Upper lobe of left lung (tissue), 6 donors: ENCODE data around the gene B9D2. TPM values are rescaled to one million over a fixed set of nuclear protein-coding genes. Genes with fewer than 3 reads are reported as not detected.
"Not testable (repeated sequence)": the region's sequence is repeated elsewhere in the genome, so short reads cannot be mapped to it uniquely, and the experiment has no call there.

ENCODE experiments used
- ATAC-seq, 2 donors: fragments of 200-7000 bp; cut with Tn5 transposase; one replicate each; pipeline ENCODE4 v1.9.1; 2022; ENCODE audit warnings: mild to moderate bottlenecking in 2 of 2, moderate library complexity in 2 of 2; ENCODE audit not compliant: low FRiP score in 2 of 2
- DNase-seq, 2 donors: peaks; one replicate each; pipeline ENCODE4 v3.0.0-alpha.2; 2019 to 2020
- H3K27ac ChIP-seq, 4 donors: fragments of 200-600 bp; sonication (generic); one replicate each; pipeline ENCODE4 v1.5.1; 2016 to 2019
- H3K27me3 ChIP-seq, 4 donors: fragments of 200-600 bp; sonication (generic); one replicate each; pipeline ENCODE4 v1.5.1; 2017 to 2019
- H3K36me3 ChIP-seq, 4 donors: fragments of 200-600 bp; sonication (generic); one replicate each; pipeline ENCODE4 v1.5.1; 2016 to 2019
- H3K4me1 ChIP-seq, 4 donors: fragments of 200-600 bp; sonication (generic); one replicate each; pipeline ENCODE4 v1.5.1; 2018 to 2019
- H3K4me3 ChIP-seq, 4 donors: fragments of 200-600 bp; sonication (generic); one replicate each; pipeline ENCODE4 v1.5.1; 2017 to 2019; ENCODE audit warnings: mild to moderate bottlenecking in 2 of 4, moderate library complexity in 1 of 4
- H3K9me3 ChIP-seq, 4 donors: fragments of 200-600 bp; sonication (generic); one replicate each; pipeline ENCODE4 v1.5.1; 2018 to 2019
- EP300 ChIP-seq, 4 donors: sonication (generic); formaldehyde crosslinking; IDR thresholded peaks; one replicate each; pipeline ENCODE4 v1.5.1; 2017; ENCODE audit warnings: antibody characterized with exemption in 4 of 4, control low read depth in 2 of 4
- POLR2A ChIP-seq, 4 donors: fragments of 450-650 bp; IDR thresholded peaks; one replicate each; pipeline ENCODE4 v1.5.1; 2016 to 2017; ENCODE audit warnings: antibody characterized with exemption in 4 of 4, mild to moderate bottlenecking in 2 of 4
- POLR2AphosphoS5 ChIP-seq, 2 donors: sonication (generic); formaldehyde crosslinking; IDR thresholded peaks; one replicate each; pipeline ENCODE4 v1.5.1; 2017; ENCODE audit warnings: antibody characterized with exemption in 2 of 2
- WGBS, 2 donors: methylation state at CpG; one replicate each; pipeline ENCODE4 v1.1.5; 2017 to 2018; 5-methylcytosine and 5-hydroxymethylcytosine counted together
- total RNA-seq, 6 donors: library from RNA; depleted of rRNA in 4 of 6; stranded (reverse); fragments of >200 nt in 4 of 6; gene quantifications; one replicate each; pipeline versions ENCODE4 v1.1.0 to v1.2.1, GENCODE V29; 2016 to 2021
- TF ChIP-seq, protein P1 (sequence below), 6 experiments: fragments of 450-650 bp in 4 of 6; fragments of 200-600 bp in 2 of 6; sonication (generic) in 2 of 6; IDR thresholded peaks; one replicate each; pipeline ENCODE4 v1.5.1; 2016 to 2019; ENCODE audit warnings: antibody characterized with exemption in 6 of 6
- donor health status: DM: no; HTN: no; CAD: no; lungs with moderate emphysema.
- donor health status: DM: no; HTN: yes; CAD: no; lungs with severe emphysema.

B9D2 gene
- total RNA-seq, 6 donors from 2014 or later, result 7.0 to 17.2 (median 10.3) TPM; not detected in 1

DNA sequence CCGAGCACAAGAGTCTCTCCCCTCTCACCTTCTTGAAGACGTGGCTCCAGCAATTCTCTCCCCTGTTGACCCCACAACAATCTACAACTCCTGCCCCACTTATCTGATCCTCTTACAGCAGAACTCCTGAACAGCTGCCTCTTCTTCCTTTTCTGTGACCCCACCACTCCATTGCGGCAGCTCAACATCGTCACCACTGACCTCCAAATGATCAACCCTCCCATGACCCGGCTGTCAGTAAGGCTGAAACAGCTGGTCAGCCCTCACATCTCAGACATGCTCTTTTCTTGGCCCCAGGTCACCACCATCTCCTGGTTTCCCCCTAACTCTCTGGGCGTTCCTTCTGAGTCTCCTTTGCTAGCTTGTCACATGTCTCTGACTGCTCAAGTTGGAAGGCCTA is 31.4 kb upstream of the B9D2 start:
- WGBS, 2 donors, result 77 to 79% methylated on average over 6 of the region's 6 CpGs
- Histone ChIP-seq H3K4me1 (peaks cover 14 to 30% (median 26%) of the 10 kb centered on the region in 4 donors), H3K4me3 (no peak overlapping the region), H3K36me3 (peaks cover 0 to 17% (median 16%) of the 10 kb centered on the region in 4 donors), H3K27ac (no peak overlapping the region), H3K9me3 (no peaks in the 10 kb centered on the region), H3K27me3 (no peaks in the 10 kb centered on the region)
- ATAC-seq (no peak), DNase-seq (no peak)
- TF ChIP-seq POLR2A (IDR thresholded peaks at IDR 0.05), result no peak

- Histone ChIP-seq H3K27ac (no peak overlapping the region), H3K4me1 (peaks cover 0 to 14% (median 11%) of the 10 kb centered on the region in 4 donors), H3K36me3 (peaks cover 0 to 37% (median 28%) of the 10 kb centered on the region in 4 donors), H3K9me3 (no peaks in the 10 kb centered on the region), H3K27me3 (no peaks in the 10 kb centered on the region), H3K4me3 (no peak overlapping the region)
- no peak for ATAC-seq
- TF ChIP-seq POLR2A (IDR thresholded peaks at IDR 0.05), result no peak
- TF ChIP-seq EP300 (IDR thresholded peaks at IDR 0.05), result no peak
- no peak for TF ChIP-seq POLR2AphosphoS5 (IDR thresholded peaks at IDR 0.05)
- TF ChIP-seq, protein P1, sequence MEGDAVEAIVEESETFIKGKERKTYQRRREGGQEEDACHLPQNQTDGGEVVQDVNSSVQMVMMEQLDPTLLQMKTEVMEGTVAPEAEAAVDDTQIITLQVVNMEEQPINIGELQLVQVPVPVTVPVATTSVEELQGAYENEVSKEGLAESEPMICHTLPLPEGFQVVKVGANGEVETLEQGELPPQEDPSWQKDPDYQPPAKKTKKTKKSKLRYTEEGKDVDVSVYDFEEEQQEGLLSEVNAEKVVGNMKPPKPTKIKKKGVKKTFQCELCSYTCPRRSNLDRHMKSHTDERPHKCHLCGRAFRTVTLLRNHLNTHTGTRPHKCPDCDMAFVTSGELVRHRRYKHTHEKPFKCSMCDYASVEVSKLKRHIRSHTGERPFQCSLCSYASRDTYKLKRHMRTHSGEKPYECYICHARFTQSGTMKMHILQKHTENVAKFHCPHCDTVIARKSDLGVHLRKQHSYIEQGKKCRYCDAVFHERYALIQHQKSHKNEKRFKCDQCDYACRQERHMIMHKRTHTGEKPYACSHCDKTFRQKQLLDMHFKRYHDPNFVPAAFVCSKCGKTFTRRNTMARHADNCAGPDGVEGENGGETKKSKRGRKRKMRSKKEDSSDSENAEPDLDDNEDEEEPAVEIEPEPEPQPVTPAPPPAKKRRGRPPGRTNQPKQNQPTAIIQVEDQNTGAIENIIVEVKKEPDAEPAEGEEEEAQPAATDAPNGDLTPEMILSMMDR (IDR thresholded peaks at IDR 0.05), result no peak
- 83 to 85% methylated on average over 8 to 12 of the region's 12 CpGs for WGBS, 2 donors
- peak in 1 of 2 donors; percentile 47 for DNase-seq
These were observed 28.8 kb upstream of the B9D2 start for GRCh38 chr19:41392775-41393174.

GRCh38 chr19:41391618-41392017 is 27.7 kb upstream of the B9D2 start:
- Histone ChIP-seq H3K9me3 (no peaks in the 10 kb centered on the region), H3K27me3 (no peaks in the 10 kb centered on the region), H3K27ac (no peak overlapping the region), H3K4me3 (no peak overlapping the region), H3K36me3 (peaks cover 0 to 41% (median 28%) of the 10 kb centered on the region in 4 donors), H3K4me1 (peaks cover 0 to 8% (median 7%) of the 10 kb centered on the region in 4 donors)
- whole genome bisulfite sequencing, 2 donors, result 20 to 88% methylated on average over 2 to 11 of the region's 11 CpGs
- no peak for TF ChIP-seq POLR2AphosphoS5 (IDR thresholded peaks at IDR 0.05)
- no peak for TF ChIP-seq EP300 (IDR thresholded peaks at IDR 0.05)
- TF ChIP-seq, protein P1 (IDR thresholded peaks at IDR 0.05), result no peak
- TF ChIP-seq POLR2A (IDR thresholded peaks at IDR 0.05), result no peak
- ATAC-seq (no peak), DNase-seq (peak in 1 of 2 donors; percentile 34)

- Histone ChIP-seq H3K36me3 (peaks cover 0 to 61% (median 37%) of the 10 kb centered on the region in 4 donors), H3K4me1 (no peaks in the 10 kb centered on the region), H3K4me3 (no peak overlapping the region), H3K27me3 (no peaks in the 10 kb centered on the region), H3K27ac (no peak overlapping the region), H3K9me3 (no peaks in the 10 kb centered on the region)
- TF ChIP-seq POLR2AphosphoS5 (IDR thresholded peaks at IDR 0.05) (no peak), POLR2A (IDR thresholded peaks at IDR 0.05) (no peak), EP300 (IDR thresholded peaks at IDR 0.05) (no peak)
- TF ChIP-seq, protein P1 (IDR thresholded peaks at IDR 0.05), result no peak
- DNase-seq, result peak in 1 of 2 donors; percentile 73
- ATAC-seq, result peak in 1 of 2 donors; percentile 61
- WGBS, 2 donors, result 92% methylated on average over 13 of the region's 13 CpGs; no CpG with 5 or more reads in 1 of the 2 donors
These were observed 22.5 kb upstream of the B9D2 start for GRCh38 chr19:41386442-41386841.

GRCh38 chr19:41384351-41384750 is 20.4 kb upstream of the B9D2 start:
- DNase-seq, result no peak
- H3K27ac ChIP-seq, result no peak overlapping the region
- no peak overlapping the region for H3K4me3 ChIP-seq
- H3K9me3 ChIP-seq, result no peaks in the 10 kb centered on the region
- H3K27me3 ChIP-seq, result no peaks in the 10 kb centered on the region
- WGBS, 2 donors, result 87 to 92% methylated on average over 2 to 5 of the region's 5 CpGs
- TF ChIP-seq EP300 (IDR thresholded peaks at IDR 0.05) (no peak), POLR2AphosphoS5 (IDR thresholded peaks at IDR 0.05) (no peak), POLR2A (IDR thresholded peaks at IDR 0.05) (no peak)
- TF ChIP-seq, protein P1 (IDR thresholded peaks at IDR 0.05), result no peak
- peaks cover 0 to 4% (median 0%) of the 10 kb centered on the region in 4 donors for H3K4me1 ChIP-seq
- peaks cover 0 to 42% (median 19%) of the 10 kb centered on the region in 4 donors for H3K36me3 ChIP-seq
- ATAC-seq, result no peak

DNA sequence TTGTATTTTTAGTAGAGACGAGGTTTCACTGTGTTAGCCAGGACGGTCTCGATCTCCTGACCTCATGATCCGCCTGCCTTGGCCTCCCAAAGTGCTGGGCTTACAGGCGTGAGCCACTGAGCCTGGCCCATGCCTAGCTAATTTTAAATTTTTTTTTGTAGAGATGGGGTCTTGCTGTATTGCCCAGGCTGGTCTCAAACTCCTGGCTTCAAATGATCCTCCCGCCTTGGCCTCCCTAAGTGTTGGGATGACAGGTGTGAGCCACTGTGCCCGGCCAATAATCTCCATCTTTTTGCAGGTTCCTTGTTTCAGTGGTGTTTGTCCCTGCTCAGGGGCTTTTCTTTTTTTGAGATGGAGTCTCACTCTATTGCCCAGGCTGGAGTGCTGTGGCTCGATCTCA is 17.6 kb upstream of the B9D2 start:
- 94 to 95% methylated on average over 8 of the region's 8 CpGs for WGBS, 2 donors
- Histone ChIP-seq H3K4me1 (peaks cover 4 to 14% (median 9%) of the 10 kb centered on the region in 4 donors), H3K36me3 (peaks cover 0 to 26% (median 15%) of the 10 kb centered on the region in 4 donors)
- not testable (repeated sequence) for H3K27ac ChIP-seq, H3K9me3 ChIP-seq, H3K27me3 ChIP-seq, H3K4me3 ChIP-seq, DNase-seq, ATAC-seq
